Measurements from ENCODE around the gene LYRM4. TPM values are rescaled to one million over a fixed set of nuclear protein-coding genes. Genes with fewer than 3 reads are reported as not detected.

Gene LYRM4
- total RNA-seq, 1 experiment from 2014 or later = 52.8 TPM

GRCh38 chr6:5125152-5126006 is 135.4 kb downstream of the LYRM4 start:
- H3K9me3 ChIP-seq = no peaks in the 10 kb centered on the region
- Mint-ChIP-seq H3K36me3 (ENCODE audit: insufficient read depth, unreplicated experiment) (peaks cover 10% of the 10 kb centered on the region), H3K27ac (ENCODE audit: unreplicated experiment) (peak overlapping the region; percentile 74), H3K9me3 (ENCODE audit: unreplicated experiment) (no peaks in the 10 kb centered on the region), H3K4me3 (ENCODE audit: unreplicated experiment) (no peak overlapping the region), H3K4me1 (ENCODE audit: low read depth, unreplicated experiment) (peaks cover 26% of the 10 kb centered on the region), H3K27me3 (ENCODE audit: insufficient read depth, unreplicated experiment) (no peaks in the 10 kb centered on the region)
- peaks cover 35% of the 10 kb centered on the region for H3K4me1 ChIP-seq
- BruUV-seq (replicated peaks) = no TSS peak
- DNase-seq = peak; percentile 22 to 55
- intact Hi-C loops (cut with micrococcal nuclease; ENCODE audit: unreplicated experiment) = loop anchor here (5.0 kb wide), 1 partner anchor 43 kb away; no protein-coding TSS in a partner anchor
- H3K4me3 ChIP-seq (ENCODE audit: low read depth, low read length) = no peak overlapping the region
- no peak for TF ChIP-seq CTCF (IDR thresholded peaks at IDR 0.05; ENCODE audit: insufficient read depth in 1 of 2, low read depth in 1 of 2, low read length in 1 of 2, severe bottlenecking in 1 of 2, unreplicated experiment in 1 of 2)
- ChIA-PET POLR2A (no interaction called here), CTCF (no interaction called here)
- H3K36me3 ChIP-seq (ENCODE audit: control insufficient read depth, insufficient read depth, low read length) = no peaks in the 10 kb centered on the region
- H3K27me3 ChIP-seq (replicated peaks; ENCODE audit: control insufficient read depth, insufficient read depth, low read length) = no peaks in the 10 kb centered on the region

GRCh38 chr6:5124526-5124925 is 136.2 kb downstream of the LYRM4 start:
- intact Hi-C loops (cut with micrococcal nuclease; ENCODE audit: unreplicated experiment) = no loop called here
- H3K27ac Mint-ChIP-seq (ENCODE audit: unreplicated experiment) = no peak overlapping the region
- TF ChIP-seq CTCF (IDR thresholded peaks at IDR 0.05; ENCODE audit: insufficient read depth in 1 of 2, low read depth in 1 of 2, low read length in 1 of 2, severe bottlenecking in 1 of 2, unreplicated experiment in 1 of 2) = no peak
- no peak overlapping the region for H3K4me3 Mint-ChIP-seq (ENCODE audit: unreplicated experiment)
- no peaks in the 10 kb centered on the region for H3K27me3 ChIP-seq (replicated peaks; ENCODE audit: control insufficient read depth, insufficient read depth, low read length)
- ChIA-PET POLR2A (no interaction called here), CTCF (no interaction called here)
- no TSS peak for BruUV-seq (replicated peaks)
- H3K36me3 ChIP-seq (ENCODE audit: control insufficient read depth, insufficient read depth, low read length) = no peaks in the 10 kb centered on the region
- peaks cover 26% of the 10 kb centered on the region for H3K4me1 Mint-ChIP-seq (ENCODE audit: low read depth, unreplicated experiment)
- no peaks in the 10 kb centered on the region for H3K9me3 ChIP-seq
- peaks cover 35% of the 10 kb centered on the region for H3K4me1 ChIP-seq
- H3K9me3 Mint-ChIP-seq (ENCODE audit: unreplicated experiment) = no peaks in the 10 kb centered on the region
- H3K4me3 ChIP-seq (ENCODE audit: low read depth, low read length) = no peak overlapping the region
- H3K27me3 Mint-ChIP-seq (ENCODE audit: insufficient read depth, unreplicated experiment) = no peaks in the 10 kb centered on the region
- no peak for DNase-seq
- H3K36me3 Mint-ChIP-seq (ENCODE audit: insufficient read depth, unreplicated experiment) = peaks cover 10% of the 10 kb centered on the region

- POLR2A ChIA-PET = no interaction called here
- no peak for TF ChIP-seq CTCF (IDR thresholded peaks at IDR 0.05; ENCODE audit: insufficient read depth in 1 of 2, low read depth in 1 of 2, low read length in 1 of 2, severe bottlenecking in 1 of 2, unreplicated experiment in 1 of 2)
- no peak for DNase-seq
- Histone ChIP-seq H3K9me3 (no peaks in the 10 kb centered on the region), H3K27me3 (replicated peaks; ENCODE audit: control insufficient read depth, insufficient read depth, low read length) (no peaks in the 10 kb centered on the region), H3K4me1 (peaks cover 35% of the 10 kb centered on the region), H3K36me3 (ENCODE audit: control insufficient read depth, insufficient read depth, low read length) (no peaks in the 10 kb centered on the region), H3K4me3 (ENCODE audit: low read depth, low read length) (no peak overlapping the region)
- no TSS peak for BruUV-seq (replicated peaks)
- H3K4me1 Mint-ChIP-seq (ENCODE audit: low read depth, unreplicated experiment) = peaks cover 20% of the 10 kb centered on the region
- H3K36me3 Mint-ChIP-seq (ENCODE audit: insufficient read depth, unreplicated experiment) = peaks cover 8% of the 10 kb centered on the region
- H3K4me3 Mint-ChIP-seq (ENCODE audit: unreplicated experiment) = no peak overlapping the region
- intact Hi-C loops (cut with micrococcal nuclease; ENCODE audit: unreplicated experiment) = no loop called here
- CTCF ChIA-PET = no interaction called here
- no peaks in the 10 kb centered on the region for H3K9me3 Mint-ChIP-seq (ENCODE audit: unreplicated experiment)
- no peaks in the 10 kb centered on the region for H3K27me3 Mint-ChIP-seq (ENCODE audit: insufficient read depth, unreplicated experiment)
- H3K27ac Mint-ChIP-seq (ENCODE audit: unreplicated experiment) = peak overlapping the region; percentile 51
These were observed 137.2 kb downstream of the LYRM4 start for GRCh38 chr6:5123296-5124143.

All from Caco-2 (cell line).